ENCODE measurements around the gene CALD1.

The CALD1 gene

DNA sequence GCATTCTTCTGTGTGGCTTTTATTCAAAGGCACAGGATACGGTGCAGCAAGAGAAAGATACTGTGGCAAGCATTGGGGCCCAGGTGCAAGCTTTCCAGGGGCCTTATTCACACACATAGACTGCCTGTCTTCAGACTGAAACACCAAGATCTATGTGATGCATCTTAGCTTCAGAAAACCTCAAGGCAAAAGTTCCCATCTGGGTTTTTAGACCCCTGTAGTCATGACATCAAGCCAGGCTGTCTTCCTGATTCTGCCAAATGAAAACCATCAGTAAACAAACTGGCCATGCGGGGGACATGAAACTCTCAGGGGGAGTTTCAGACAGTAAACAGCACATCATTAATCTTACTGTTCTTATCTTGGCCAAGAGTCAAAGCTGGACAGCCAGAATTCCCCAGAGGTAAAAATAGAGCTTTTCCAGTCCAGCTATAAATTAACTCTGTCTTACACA is 216.7 kb downstream of the CALD1 start:
- no peak for DNase-seq (ENCODE audit: low read depth, low spot score)

DNA sequence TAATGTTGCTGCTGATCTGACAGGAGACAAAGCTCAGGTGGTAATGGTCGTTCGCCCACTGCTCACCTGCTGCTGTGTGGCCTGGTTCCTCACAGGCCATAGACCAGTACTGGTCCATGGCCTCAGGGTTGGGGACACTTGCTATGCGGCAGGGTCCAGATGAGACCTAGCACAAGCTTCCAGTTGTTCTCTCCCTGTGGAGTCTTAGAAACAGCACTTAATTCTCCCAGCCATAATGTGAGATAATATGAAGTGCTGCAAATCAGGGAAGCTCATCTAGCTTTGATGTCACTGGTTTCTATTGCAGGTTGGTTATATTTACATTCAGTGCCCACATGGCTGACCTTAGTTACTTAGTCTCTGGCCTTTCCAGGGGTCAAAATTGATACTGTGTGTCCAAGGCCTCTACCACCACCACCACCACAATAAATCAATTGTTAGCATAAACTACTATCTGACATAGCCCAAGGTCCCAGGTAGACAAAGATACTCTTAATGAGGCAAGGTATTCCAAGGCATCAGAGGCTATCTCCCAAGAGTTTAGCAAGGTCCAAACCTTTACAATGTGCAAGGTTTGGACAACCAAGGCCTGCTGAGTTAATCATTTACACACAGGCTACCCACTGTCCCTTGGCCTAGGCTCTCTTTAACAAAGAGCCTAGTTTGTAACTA is 217.9 kb downstream of the CALD1 start:
- no peak for DNase-seq (ENCODE audit: low read depth, low spot score)

DNA sequence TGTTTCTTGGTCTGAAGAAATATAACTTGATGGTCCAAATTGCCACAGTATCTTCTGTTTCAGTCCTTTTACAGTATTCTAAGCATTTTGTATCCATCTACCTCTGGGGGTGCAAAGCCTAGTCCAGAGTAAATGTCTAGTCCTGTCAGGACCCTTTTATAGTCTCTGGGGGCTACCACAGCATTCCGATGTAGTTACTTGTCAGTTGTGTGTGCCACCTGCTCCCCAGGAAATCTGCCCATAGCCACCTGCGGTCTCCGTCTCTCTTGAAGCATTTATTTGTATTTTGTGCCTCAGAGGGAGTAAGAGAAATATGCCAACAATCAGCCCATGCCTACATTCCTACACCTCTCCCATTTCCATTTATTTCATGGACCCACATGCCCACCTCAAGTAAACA is 219.7 kb downstream of the CALD1 start:
- no peak for DNase-seq (ENCODE audit: low read depth, low spot score)

DNA sequence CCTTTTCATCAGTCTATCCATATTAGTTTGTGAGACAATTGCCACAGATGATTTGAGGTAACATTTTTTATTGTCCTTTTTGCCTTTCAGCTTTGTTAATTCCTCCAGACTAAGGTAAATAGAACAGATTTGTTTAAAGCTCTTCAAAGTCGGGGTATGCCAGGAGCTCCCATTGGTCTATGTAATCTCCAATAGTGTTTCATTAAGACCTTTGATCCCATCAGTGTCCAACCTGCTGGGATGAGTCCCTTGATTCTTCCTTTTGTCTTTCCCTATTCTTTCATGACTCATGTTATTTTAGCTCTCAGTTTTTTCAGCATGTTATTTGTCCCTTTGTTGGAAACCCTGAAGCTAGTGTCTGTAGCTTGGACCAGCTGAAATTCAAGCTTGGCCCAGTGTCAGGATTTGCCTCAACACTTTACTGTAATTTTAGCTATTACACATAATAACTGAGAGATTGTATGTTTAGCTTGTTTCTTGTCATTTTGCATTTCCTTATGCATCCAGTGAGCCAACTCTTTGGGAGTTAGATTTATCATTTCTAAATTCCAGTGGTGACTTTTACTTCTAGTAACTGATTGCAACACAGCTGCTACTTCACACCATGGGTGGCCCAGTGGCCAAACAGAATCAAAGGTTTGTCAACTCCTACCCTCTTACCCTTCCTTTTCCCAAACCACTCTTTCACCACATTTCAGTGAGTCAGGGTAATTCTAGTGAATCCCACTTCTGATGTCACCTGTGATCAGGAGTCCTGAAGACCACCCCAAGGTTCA is 222.1 kb downstream of the CALD1 start:
- DNase-seq (ENCODE audit: low read depth, low spot score) = no peak

DNA sequence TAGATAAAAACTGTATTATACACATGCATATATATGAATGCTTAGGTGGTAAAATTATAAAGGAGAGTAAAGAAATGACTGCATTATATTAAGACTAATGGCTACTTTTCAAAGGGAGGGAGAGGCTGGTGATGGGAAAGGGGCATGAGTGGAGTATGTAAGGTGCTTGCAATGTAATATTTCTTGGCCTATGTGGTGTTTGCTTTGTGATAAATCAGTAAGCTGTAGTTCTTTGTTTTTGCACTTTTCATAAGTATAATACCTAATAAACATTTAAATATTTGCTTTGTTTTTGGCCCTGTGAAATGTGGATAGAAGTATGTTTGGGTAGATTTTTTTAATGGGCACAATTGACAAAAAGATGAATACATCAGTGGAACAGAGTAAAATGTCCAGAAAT is 232.8 kb downstream of the CALD1 start:
- no peak for DNase-seq (ENCODE audit: low read depth, low spot score)

All from ELF-1 (cell line).